Erythroblast (primary cell): ENCODE data around the gene KIAA0753.

Experiments
- DNase-seq, 2 experiments: peaks; one replicate each; lab custom pipeline; 2025; lab: John Stamatoyannopoulos, UW
- GATA1 ChIP-seq: IDR thresholded peaks from 2 replicates; pipeline ENCODE4 v1.6.1; 2011; ENCODE audit warnings: low read depth, mild to moderate bottlenecking, control low read depth, low read length, moderate library complexity
- POLR2A ChIP-seq: IDR thresholded peaks from 2 replicates; pipeline ENCODE4 v1.6.1; 2011; ENCODE audit warnings: mild to moderate bottlenecking, low read length

KIAA0753 gene

GRCh38 chr17:6543079-6544010, 97.2 kb downstream of the KIAA0753 start:
- DNase-seq, result no peak

GRCh38 chr17:6542577-6542976, 97.9 kb downstream of the KIAA0753 start:
- no peak for DNase-seq
- TF ChIP-seq GATA1 (no peak), POLR2A (no peak)

More at GRCh38 chr17:6543079-6544010, 97.2 kb downstream of the KIAA0753 start:
- TF ChIP-seq POLR2A (no peak), GATA1 (no peak)

GRCh38 chr17:6541886-6542285, 98.6 kb downstream of the KIAA0753 start:
- no peak for TF ChIP-seq POLR2A
- DNase-seq, result no peak

GRCh38 chr17:6539871-6540270, 100.6 kb downstream of the KIAA0753 start:
- TF ChIP-seq GATA1 (no peak), POLR2A (no peak)
- no peak for DNase-seq

- TF ChIP-seq GATA1 (no peak), POLR2A (no peak)
- DNase-seq, result no peak
These were observed 103.9 kb downstream of the KIAA0753 start for GRCh38 chr17:6536566-6537065.

GRCh38 chr17:6536053-6536452, 104.5 kb downstream of the KIAA0753 start:
- no peak for TF ChIP-seq POLR2A
- no peak for TF ChIP-seq GATA1

GRCh38 chr17:6534846-6535514, 105.5 kb downstream of the KIAA0753 start:
- no peak for DNase-seq
- TF ChIP-seq GATA1 (no peak), POLR2A (no peak)

More at GRCh38 chr17:6536053-6536452, 104.5 kb downstream of the KIAA0753 start:
- no peak for DNase-seq

GRCh38 chr17:6532441-6532885, 108.0 kb downstream of the KIAA0753 start:
- TF ChIP-seq GATA1 (no peak), POLR2A (no peak)
- no peak for DNase-seq

GRCh38 chr17:6531575-6531974, 108.9 kb downstream of the KIAA0753 start:
- DNase-seq, result no peak
- TF ChIP-seq POLR2A (no peak), GATA1 (no peak)

GRCh38 chr17:6530324-6530920, 110.1 kb downstream of the KIAA0753 start:
- TF ChIP-seq POLR2A, result no peak
- no peak for TF ChIP-seq GATA1
- DNase-seq, result no peak

- no peak for DNase-seq
- TF ChIP-seq POLR2A (no peak), GATA1 (no peak)
These were observed 112.0 kb downstream of the KIAA0753 start for GRCh38 chr17:6528557-6528956.
